NCI-H1105 treated with DMSO at 0.1 percent for 48 hours (cell line): ENCODE data around the gene MARCHF9.

Experiments
- DNase-seq: peaks from one replicate; lab custom pipeline; 2025; lab: John Stamatoyannopoulos, UW

Gene MARCHF9

GRCh38 chr12:57724003-57724935, 30.6 kb upstream of the MARCHF9 start:
- no peak for DNase-seq

GRCh38 chr12:57724936-57725740, 29.8 kb upstream of the MARCHF9 start:
- no peak for DNase-seq

- DNase-seq, result no peak
Observed at GRCh38 chr12:57725851-57726150, 29.1 kb upstream of the MARCHF9 start.

- peak; percentile 61 for DNase-seq
Observed at GRCh38 chr12:57726151-57726883, 28.6 kb upstream of the MARCHF9 start.

GRCh38 chr12:57726884-57727757, 27.8 kb upstream of the MARCHF9 start:
- DNase-seq, result no peak

GRCh38 chr12:57727758-57728395, 27.0 kb upstream of the MARCHF9 start:
- DNase-seq, result no peak

GRCh38 chr12:57729321-57729844, 25.5 kb upstream of the MARCHF9 start:
- DNase-seq, result no peak

GRCh38 chr12:57730336-57731067, 24.4 kb upstream of the MARCHF9 start:
- DNase-seq, result no peak

- no peak for DNase-seq
Observed at GRCh38 chr12:57731411-57732080, 23.4 kb upstream of the MARCHF9 start.

- DNase-seq, result no peak
Observed at GRCh38 chr12:57732270-57732669, 22.6 kb upstream of the MARCHF9 start.

- no peak for DNase-seq
Observed at GRCh38 chr12:57732726-57733593, 21.9 kb upstream of the MARCHF9 start.

GRCh38 chr12:57733928-57734327, 21.0 kb upstream of the MARCHF9 start:
- no peak for DNase-seq

- no peak for DNase-seq
Observed at GRCh38 chr12:57734591-57734990, 20.3 kb upstream of the MARCHF9 start.

- DNase-seq, result no peak
Observed at GRCh38 chr12:57735198-57735855, 19.6 kb upstream of the MARCHF9 start.

- DNase-seq, result no peak
Observed at GRCh38 chr12:57735952-57736740, 18.8 kb upstream of the MARCHF9 start.

- DNase-seq, result no peak
Observed at GRCh38 chr12:57736741-57737466, 18.0 kb upstream of the MARCHF9 start.
